ENCODE data around the gene HOXB4. TPM values are rescaled to one million over a fixed set of nuclear protein-coding genes. Genes with fewer than 3 reads are reported as not detected.

The HOXB4 gene
- total and polyA plus RNA-seq, 4 donors: 6.0 to 16.6 (median 10.0) TPM

- peaks cover 57% of the 10 kb centered on the region for H3K4me1 ChIP-seq (ENCODE audit: control insufficient read depth, insufficient read depth, low read length)
- WGBS (ENCODE audit: insufficient coverage): 2% methylated on average over 14 of the region's 21 CpGs
- H3K27me3 ChIP-seq (ENCODE audit: control insufficient read depth, insufficient read depth, low read length): no peaks in the 10 kb centered on the region
- peak overlapping the region; percentile 99 for H3K27ac ChIP-seq (ENCODE audit: low read depth, low read length)
- DNase-seq (ENCODE audit: low read depth in 4 of 6, low spot score in 6 of 6): peak in 1 of 6 donors; percentile 89
- H3K36me3 ChIP-seq (ENCODE audit: control insufficient read depth, insufficient read depth, low read length): peaks cover 7% of the 10 kb centered on the region
- no peaks in the 10 kb centered on the region for H3K9me3 ChIP-seq (ENCODE audit: control insufficient read depth, insufficient read depth, low read length)
- peak overlapping the region; percentile 94 for H3K4me3 ChIP-seq (ENCODE audit: low read depth, low read length)
These were observed 26.0 kb upstream of the HOXB4 start for GRCh38 chr17:48603959-48604769.

DNA sequence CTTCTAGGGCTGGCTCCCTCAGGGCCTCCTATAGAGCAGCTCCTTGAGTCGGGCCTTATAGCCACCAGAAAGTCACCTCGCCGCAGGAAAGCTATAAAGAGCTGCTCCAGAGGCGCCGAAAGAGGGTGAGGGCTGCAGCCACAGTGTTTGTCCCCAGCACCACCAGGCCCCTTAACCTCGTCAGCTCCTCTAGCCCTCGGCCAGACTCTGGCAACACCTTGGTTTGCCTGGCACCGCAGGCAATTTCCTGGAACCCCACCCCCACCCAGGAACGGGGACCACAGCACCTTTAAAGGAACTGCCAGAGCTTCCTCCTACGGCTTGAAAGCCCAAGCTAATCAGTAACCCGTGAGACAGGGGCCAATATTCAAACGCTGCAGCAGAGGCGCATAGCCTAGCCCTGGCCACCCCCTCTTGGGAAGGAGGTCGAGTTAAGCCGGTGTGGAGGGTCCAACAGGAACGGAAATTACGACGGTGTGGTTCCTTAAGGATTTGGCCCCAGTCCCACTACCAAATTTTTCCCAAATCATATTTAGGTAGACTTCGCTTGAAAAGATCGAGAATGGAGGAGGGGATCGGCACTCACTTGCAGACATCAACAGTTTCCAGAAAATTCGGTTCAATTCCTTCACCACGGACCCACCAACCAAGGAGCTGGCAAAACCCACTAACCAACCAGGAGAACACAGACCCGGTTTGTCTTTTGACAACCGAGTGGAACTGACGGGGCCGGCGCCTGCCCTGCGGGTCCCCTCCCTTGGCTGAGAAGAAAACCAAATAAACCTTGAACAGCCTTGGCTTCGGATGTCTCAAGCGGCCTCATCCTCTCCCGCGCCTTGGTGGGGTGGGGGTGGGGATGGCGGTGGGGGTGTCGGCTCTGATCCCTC lies 23.6 kb upstream of the HOXB4 start:
- DNase-seq (ENCODE audit: low read depth in 4 of 6, low spot score in 6 of 6): peak in 1 of 6 donors; percentile 76
- peaks cover 19% of the 10 kb centered on the region for H3K36me3 ChIP-seq (ENCODE audit: control insufficient read depth, insufficient read depth, low read length)
- no peaks in the 10 kb centered on the region for H3K27me3 ChIP-seq (ENCODE audit: control insufficient read depth, insufficient read depth, low read length)
- H3K4me3 ChIP-seq (ENCODE audit: low read depth, low read length): peak overlapping the region; percentile 94
- peak overlapping the region; percentile 99 for H3K27ac ChIP-seq (ENCODE audit: low read depth, low read length)
- 9% methylated on average over 16 of the region's 35 CpGs for WGBS (ENCODE audit: insufficient coverage)
- peaks cover 64% of the 10 kb centered on the region for H3K4me1 ChIP-seq (ENCODE audit: control insufficient read depth, insufficient read depth, low read length)
- H3K9me3 ChIP-seq (ENCODE audit: control insufficient read depth, insufficient read depth, low read length): no peaks in the 10 kb centered on the region

DNA sequence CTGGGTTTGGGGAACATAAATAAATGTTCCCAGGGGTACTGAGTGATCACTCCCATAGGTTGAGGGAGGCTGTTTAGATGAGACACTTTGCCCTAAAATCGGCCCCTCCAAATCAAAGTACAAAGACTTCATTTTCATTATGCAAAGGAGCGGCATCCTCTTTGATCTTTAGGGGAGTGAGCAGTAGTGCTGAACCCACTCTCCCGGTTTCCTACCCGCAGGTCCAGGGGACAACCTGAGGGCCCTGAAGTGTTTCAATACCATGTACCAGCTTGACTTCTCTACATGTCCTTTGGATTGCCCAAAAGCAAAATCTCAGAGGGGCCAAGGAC lies 23.0 kb upstream of the HOXB4 start:
- WGBS (ENCODE audit: insufficient coverage): 18% methylated on average over 3 of the region's 4 CpGs
- H3K27me3 ChIP-seq (ENCODE audit: control insufficient read depth, insufficient read depth, low read length): no peaks in the 10 kb centered on the region

GRCh38 chr17:48600244-48601098 lies 22.3 kb upstream of the HOXB4 start:
- Histone ChIP-seq H3K27me3 (ENCODE audit: control insufficient read depth, insufficient read depth, low read length) (no peaks in the 10 kb centered on the region), H3K9me3 (ENCODE audit: control insufficient read depth, insufficient read depth, low read length) (no peaks in the 10 kb centered on the region), H3K36me3 (ENCODE audit: control insufficient read depth, insufficient read depth, low read length) (peaks cover 29% of the 10 kb centered on the region), H3K27ac (ENCODE audit: low read depth, low read length) (peak overlapping the region; percentile 99), H3K4me3 (ENCODE audit: low read depth, low read length) (peak overlapping the region; percentile 94), H3K4me1 (ENCODE audit: control insufficient read depth, insufficient read depth, low read length) (peaks cover 65% of the 10 kb centered on the region)
- DNase-seq (ENCODE audit: low read depth in 4 of 6, low spot score in 6 of 6): peak in 1 of 6 donors; percentile 81
- 19% methylated on average over 15 of the region's 17 CpGs for WGBS (ENCODE audit: insufficient coverage)

More for the DNA sequence above, 23.0 kb upstream of the HOXB4 start:
- Histone ChIP-seq H3K4me1 (ENCODE audit: control insufficient read depth, insufficient read depth, low read length) (peaks cover 65% of the 10 kb centered on the region), H3K27ac (ENCODE audit: low read depth, low read length) (peak overlapping the region; percentile 99), H3K36me3 (ENCODE audit: control insufficient read depth, insufficient read depth, low read length) (peaks cover 25% of the 10 kb centered on the region), H3K4me3 (ENCODE audit: low read depth, low read length) (peak overlapping the region; percentile 94), H3K9me3 (ENCODE audit: control insufficient read depth, insufficient read depth, low read length) (no peaks in the 10 kb centered on the region)
- DNase-seq (ENCODE audit: low read depth in 4 of 6, low spot score in 6 of 6): peak in 1 of 6 donors; percentile 78

GRCh38 chr17:48599354-48599753 lies 21.2 kb upstream of the HOXB4 start:
- peak overlapping the region; percentile 94 for H3K4me3 ChIP-seq (ENCODE audit: low read depth, low read length)
- WGBS (ENCODE audit: insufficient coverage): no CpG with 5 or more reads among the region's 5 CpGs
- peaks cover 73% of the 10 kb centered on the region for H3K4me1 ChIP-seq (ENCODE audit: control insufficient read depth, insufficient read depth, low read length)
- no peaks in the 10 kb centered on the region for H3K27me3 ChIP-seq (ENCODE audit: control insufficient read depth, insufficient read depth, low read length)
- peak in 1 of 6 donors; percentile 84 for DNase-seq (ENCODE audit: low read depth in 4 of 6, low spot score in 6 of 6)
- no peaks in the 10 kb centered on the region for H3K9me3 ChIP-seq (ENCODE audit: control insufficient read depth, insufficient read depth, low read length)
- H3K27ac ChIP-seq (ENCODE audit: low read depth, low read length): peak overlapping the region; percentile 99
- H3K36me3 ChIP-seq (ENCODE audit: control insufficient read depth, insufficient read depth, low read length): peaks cover 40% of the 10 kb centered on the region

- no peak for DNase-seq (ENCODE audit: low read depth in 4 of 6, low spot score in 6 of 6)
- Histone ChIP-seq H3K4me1 (ENCODE audit: control insufficient read depth, insufficient read depth, low read length) (peaks cover 77% of the 10 kb centered on the region), H3K4me3 (ENCODE audit: low read depth, low read length) (peak overlapping the region; percentile 94), H3K27ac (ENCODE audit: low read depth, low read length) (peak overlapping the region; percentile 99), H3K27me3 (ENCODE audit: control insufficient read depth, insufficient read depth, low read length) (no peaks in the 10 kb centered on the region), H3K9me3 (ENCODE audit: control insufficient read depth, insufficient read depth, low read length) (no peaks in the 10 kb centered on the region), H3K36me3 (ENCODE audit: control insufficient read depth, insufficient read depth, low read length) (peaks cover 43% of the 10 kb centered on the region)
- 14% methylated on average over 3 of the region's 7 CpGs for WGBS (ENCODE audit: insufficient coverage)
These were observed 20.6 kb upstream of the HOXB4 start for GRCh38 chr17:48598736-48599135.

- under 1% methylated on average over 53 of the region's 68 CpGs for WGBS (ENCODE audit: insufficient coverage)
- H3K9me3 ChIP-seq (ENCODE audit: control insufficient read depth, insufficient read depth, low read length): no peaks in the 10 kb centered on the region
- peaks cover 77% of the 10 kb centered on the region for H3K4me1 ChIP-seq (ENCODE audit: control insufficient read depth, insufficient read depth, low read length)
- H3K27ac ChIP-seq (ENCODE audit: low read depth, low read length): peak overlapping the region; percentile 99
- H3K36me3 ChIP-seq (ENCODE audit: control insufficient read depth, insufficient read depth, low read length): peaks cover 47% of the 10 kb centered on the region
- no peaks in the 10 kb centered on the region for H3K27me3 ChIP-seq (ENCODE audit: control insufficient read depth, insufficient read depth, low read length)
- peak overlapping the region; percentile 94 for H3K4me3 ChIP-seq (ENCODE audit: low read depth, low read length)
- peak in 4 of 6 donors; percentile 79 to 97 (median 86) for DNase-seq (ENCODE audit: low read depth in 4 of 6, low spot score in 6 of 6)
These were observed 19.9 kb upstream of the HOXB4 start for GRCh38 chr17:48597778-48598631.

GRCh38 chr17:48597528-48597777 lies 19.3 kb upstream of the HOXB4 start:
- Histone ChIP-seq H3K9me3 (ENCODE audit: control insufficient read depth, insufficient read depth, low read length) (no peaks in the 10 kb centered on the region), H3K4me3 (ENCODE audit: low read depth, low read length) (peak overlapping the region; percentile 94), H3K36me3 (ENCODE audit: control insufficient read depth, insufficient read depth, low read length) (peaks cover 47% of the 10 kb centered on the region), H3K27me3 (ENCODE audit: control insufficient read depth, insufficient read depth, low read length) (no peaks in the 10 kb centered on the region), H3K4me1 (ENCODE audit: control insufficient read depth, insufficient read depth, low read length) (peaks cover 76% of the 10 kb centered on the region), H3K27ac (ENCODE audit: low read depth, low read length) (peak overlapping the region; percentile 99)
- no peak for DNase-seq (ENCODE audit: low read depth in 4 of 6, low spot score in 6 of 6)
- WGBS (ENCODE audit: insufficient coverage): under 1% methylated on average over 16 of the region's 16 CpGs

Data from spinal cord (tissue), 10 donors.